Gastrocnemius medialis (tissue), 4 donors: ENCODE data around the gene ARHGAP15.

Source experiments
- CTCF ChIP-seq, 5 experiments: fragments of 450-650 bp in 3 of 5; fragments of 200-600 bp in 2 of 5; sonication (generic) in 2 of 5; IDR thresholded peaks in 4 of 5; conservative IDR thresholded peaks in 1 of 5; 1 replicate in 4 of 5; 2 replicates in 1 of 5; pipeline ENCODE4 v1.5.1; 2016 to 2019; ENCODE audit warnings: antibody characterized with exemption in 5 of 5, mild to moderate bottlenecking in 3 of 5, moderate library complexity in 3 of 5
- POLR2A ChIP-seq, 2 donors: fragments of 450-650 bp; IDR thresholded peaks; one replicate each; pipeline ENCODE4 v1.6.1; 2017; ENCODE audit warnings: antibody characterized with exemption in 2 of 2, mild to moderate bottlenecking in 2 of 2, moderate library complexity in 2 of 2

- TF ChIP-seq POLR2A (IDR thresholded peaks at IDR 0.05) (no peak), CTCF (IDR thresholded peaks at IDR 0.05 in 4 of 5, conservative IDR thresholded peaks at IDR 0.05 in 1 of 5) (no peak)
Observed at GRCh38 chr2:143572421-143572820, 443.2 kb downstream of the ARHGAP15 start.
